Rectal smooth muscle tissue (tissue), 1 donor: ENCODE measurements around the gene USP54.

ENCODE experiments used
- H3K27ac ChIP-seq: one replicate; pipeline ENCODE4 v1.7.0; 2013; ENCODE audit warnings: low read depth, low read length, inconsistent platforms
- H3K27me3 ChIP-seq: one replicate; pipeline ENCODE4 v1.7.0; 2013; ENCODE audit warnings: low read length; ENCODE audit not compliant: control insufficient read depth, insufficient read depth
- H3K36me3 ChIP-seq: one replicate; pipeline ENCODE4 v1.7.0; 2013; ENCODE audit warnings: low read length; ENCODE audit not compliant: control insufficient read depth, insufficient read depth
- H3K4me1 ChIP-seq: one replicate; pipeline ENCODE4 v1.7.0; 2013; ENCODE audit warnings: low read length; ENCODE audit not compliant: control insufficient read depth, insufficient read depth
- H3K4me3 ChIP-seq: one replicate; pipeline ENCODE4 v1.7.0; 2013; ENCODE audit warnings: low read length
- H3K9ac ChIP-seq: one replicate; pipeline ENCODE4 v1.7.0; 2013; ENCODE audit warnings: low read length

Gene USP54

DNA sequence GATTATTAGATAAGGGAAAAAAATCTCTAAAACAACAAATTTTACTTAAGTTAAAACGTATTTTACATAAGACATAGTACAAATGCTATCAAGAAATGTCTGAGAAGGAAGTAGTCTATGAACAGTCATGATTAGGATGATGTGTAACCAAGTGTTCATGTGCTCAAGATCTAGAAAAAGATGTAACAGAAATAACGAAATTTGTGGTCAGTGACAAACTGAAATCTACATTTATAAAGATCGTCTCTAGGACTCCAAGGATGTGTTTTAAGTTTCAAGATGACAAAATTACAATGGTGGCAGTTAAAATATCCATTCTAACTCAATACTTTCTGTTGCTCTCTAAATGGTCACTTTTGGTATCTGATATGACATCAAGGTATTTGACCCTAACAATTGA lies 112.5 kb downstream of the USP54 start:
- Histone ChIP-seq H3K27me3 (no peaks in the 10 kb centered on the region), H3K4me1 (no peaks in the 10 kb centered on the region), H3K36me3 (peaks cover 11% of the 10 kb centered on the region), H3K4me3 (no peak overlapping the region), H3K9ac (no peak overlapping the region), H3K27ac (no peak overlapping the region)

- Histone ChIP-seq H3K27ac (no peak overlapping the region), H3K36me3 (peaks cover 20% of the 10 kb centered on the region), H3K27me3 (no peaks in the 10 kb centered on the region), H3K4me1 (no peaks in the 10 kb centered on the region), H3K4me3 (no peak overlapping the region), H3K9ac (no peak overlapping the region)
Observed at GRCh38 chr10:73471226-73471625, 119.9 kb downstream of the USP54 start.

- peaks cover 17% of the 10 kb centered on the region for H3K36me3 ChIP-seq
- H3K4me3 ChIP-seq, result no peak overlapping the region
- H3K27me3 ChIP-seq, result no peaks in the 10 kb centered on the region
- H3K27ac ChIP-seq, result no peak overlapping the region
- no peak overlapping the region for H3K9ac ChIP-seq
- H3K4me1 ChIP-seq, result no peaks in the 10 kb centered on the region
Observed at GRCh38 chr10:73469579-73469978, 121.6 kb downstream of the USP54 start.

GRCh38 chr10:73467206-73467605 lies 123.9 kb downstream of the USP54 start:
- Histone ChIP-seq H3K36me3 (peaks cover 17% of the 10 kb centered on the region), H3K27ac (no peak overlapping the region), H3K9ac (no peak overlapping the region), H3K4me3 (no peak overlapping the region), H3K4me1 (no peaks in the 10 kb centered on the region), H3K27me3 (no peaks in the 10 kb centered on the region)

DNA sequence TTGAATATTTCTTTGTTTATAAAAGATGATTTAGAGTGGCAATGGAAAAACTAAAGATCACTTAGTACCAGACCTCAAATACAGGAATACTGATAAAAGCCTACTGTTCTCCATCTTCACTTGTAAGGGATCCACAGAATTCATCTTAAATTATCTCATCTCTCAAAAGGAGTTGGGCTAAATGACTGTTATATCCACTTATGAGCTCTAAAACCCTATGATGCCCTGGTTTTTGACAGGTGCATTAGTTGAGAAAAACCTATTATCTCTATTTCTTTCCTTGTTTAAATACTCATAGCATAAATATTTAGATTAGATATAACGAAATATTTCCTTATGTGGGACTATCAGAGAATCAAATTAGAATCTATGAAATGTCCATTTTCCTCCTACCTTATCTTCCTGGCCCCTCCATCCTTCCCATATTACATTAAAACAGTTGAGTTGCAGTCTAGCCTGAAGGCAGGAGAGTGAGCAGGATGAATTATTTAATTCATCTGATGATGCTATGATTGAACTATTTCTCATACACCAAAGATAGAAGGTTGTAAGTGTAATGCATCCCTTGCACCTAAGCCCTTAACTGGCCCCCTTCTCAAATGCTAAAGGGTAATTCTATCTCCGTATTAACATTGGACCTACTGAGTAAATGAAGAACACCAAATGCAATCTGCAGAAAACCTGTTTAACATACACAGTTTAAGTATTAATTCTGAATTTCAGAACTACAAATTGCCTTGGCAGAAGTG lies 125.0 kb downstream of the USP54 start:
- Histone ChIP-seq H3K27ac (no peak overlapping the region), H3K4me1 (no peaks in the 10 kb centered on the region), H3K36me3 (peaks cover 10% of the 10 kb centered on the region), H3K4me3 (no peak overlapping the region), H3K27me3 (no peaks in the 10 kb centered on the region), H3K9ac (no peak overlapping the region)

GRCh38 chr10:73460897-73461296 lies 130.2 kb downstream of the USP54 start:
- Histone ChIP-seq H3K36me3 (no peaks in the 10 kb centered on the region), H3K4me3 (no peak overlapping the region), H3K9ac (no peak overlapping the region), H3K27ac (no peak overlapping the region), H3K4me1 (no peaks in the 10 kb centered on the region), H3K27me3 (no peaks in the 10 kb centered on the region)

- Histone ChIP-seq H3K4me3 (no peak overlapping the region), H3K36me3 (no peaks in the 10 kb centered on the region), H3K4me1 (no peaks in the 10 kb centered on the region), H3K27ac (no peak overlapping the region), H3K27me3 (no peaks in the 10 kb centered on the region), H3K9ac (no peak overlapping the region)
Observed at GRCh38 chr10:73459683-73460314, 131.3 kb downstream of the USP54 start.

DNA sequence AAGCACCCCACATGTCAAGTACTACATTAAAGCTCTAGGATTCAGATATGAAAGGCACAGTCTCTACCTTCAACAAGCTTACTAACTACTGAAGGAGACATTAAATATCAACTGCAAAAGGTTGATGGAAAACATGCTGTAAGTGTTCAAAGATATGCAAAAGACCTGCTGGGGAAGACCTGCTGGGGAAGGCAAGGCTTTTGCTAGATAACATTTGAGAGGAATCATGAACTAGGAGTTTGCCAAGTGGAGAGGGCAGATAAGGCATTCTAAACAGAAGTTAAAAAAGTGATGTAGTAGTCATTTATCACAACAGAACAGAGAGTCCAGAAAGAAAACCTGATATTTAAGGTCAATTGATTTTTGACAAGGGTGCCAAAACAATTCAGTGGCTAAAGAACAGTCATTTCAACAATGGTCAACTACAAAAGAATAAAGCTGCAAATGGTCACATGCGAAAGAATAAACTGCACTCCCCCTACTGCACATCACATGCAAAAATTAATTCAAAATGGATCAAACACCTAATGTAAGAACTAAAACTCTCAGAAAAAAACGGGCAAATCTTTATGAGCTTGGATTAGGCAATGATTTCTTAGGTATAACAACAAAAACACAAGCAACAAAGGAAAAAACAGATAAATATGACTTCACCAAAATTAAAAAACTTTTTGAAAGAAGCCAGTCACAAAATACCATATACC lies 134.8 kb downstream of the USP54 start:
- no peaks in the 10 kb centered on the region for H3K27me3 ChIP-seq
- H3K4me1 ChIP-seq, result no peaks in the 10 kb centered on the region
- no peak overlapping the region for H3K4me3 ChIP-seq
- H3K27ac ChIP-seq, result no peak overlapping the region
- no peaks in the 10 kb centered on the region for H3K36me3 ChIP-seq
- H3K9ac ChIP-seq, result no peak overlapping the region

DNA sequence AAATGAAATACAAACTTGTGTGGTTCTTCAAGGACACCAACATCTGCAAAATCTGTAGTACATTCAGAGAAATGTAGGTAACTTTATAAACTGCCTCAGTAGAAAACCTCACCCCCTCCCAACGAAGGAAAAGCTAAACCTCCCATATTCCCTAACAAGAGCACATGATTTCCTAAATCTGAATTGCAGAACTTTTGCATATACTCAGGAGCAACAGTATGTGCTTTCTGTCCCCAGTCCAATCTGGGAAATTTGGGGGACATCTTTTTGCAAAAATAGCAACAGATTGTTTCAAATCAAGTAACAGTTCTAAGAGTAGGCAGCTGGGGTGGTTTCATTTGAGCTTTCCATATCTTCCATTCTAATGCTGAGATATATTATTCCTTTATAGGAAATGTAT lies 142.0 kb downstream of the USP54 start:
- Histone ChIP-seq H3K9ac (no peak overlapping the region), H3K36me3 (peaks cover 4% of the 10 kb centered on the region), H3K27me3 (no peaks in the 10 kb centered on the region), H3K4me1 (no peaks in the 10 kb centered on the region), H3K27ac (no peak overlapping the region), H3K4me3 (no peak overlapping the region)

- H3K27ac ChIP-seq, result no peak overlapping the region
- H3K9ac ChIP-seq, result no peak overlapping the region
- no peak overlapping the region for H3K4me3 ChIP-seq
- peaks cover 4% of the 10 kb centered on the region for H3K36me3 ChIP-seq
- no peaks in the 10 kb centered on the region for H3K27me3 ChIP-seq
- no peaks in the 10 kb centered on the region for H3K4me1 ChIP-seq
Observed at GRCh38 chr10:73448384-73448783, 142.8 kb downstream of the USP54 start.
